ENCODE results near the gene SIAH1. TPM values are rescaled to one million over a fixed set of nuclear protein-coding genes. Genes with fewer than 3 reads are reported as not detected.

Gene SIAH1
- total RNA-seq, 1 experiment from 2014 or later: 18.6 TPM

DNA sequence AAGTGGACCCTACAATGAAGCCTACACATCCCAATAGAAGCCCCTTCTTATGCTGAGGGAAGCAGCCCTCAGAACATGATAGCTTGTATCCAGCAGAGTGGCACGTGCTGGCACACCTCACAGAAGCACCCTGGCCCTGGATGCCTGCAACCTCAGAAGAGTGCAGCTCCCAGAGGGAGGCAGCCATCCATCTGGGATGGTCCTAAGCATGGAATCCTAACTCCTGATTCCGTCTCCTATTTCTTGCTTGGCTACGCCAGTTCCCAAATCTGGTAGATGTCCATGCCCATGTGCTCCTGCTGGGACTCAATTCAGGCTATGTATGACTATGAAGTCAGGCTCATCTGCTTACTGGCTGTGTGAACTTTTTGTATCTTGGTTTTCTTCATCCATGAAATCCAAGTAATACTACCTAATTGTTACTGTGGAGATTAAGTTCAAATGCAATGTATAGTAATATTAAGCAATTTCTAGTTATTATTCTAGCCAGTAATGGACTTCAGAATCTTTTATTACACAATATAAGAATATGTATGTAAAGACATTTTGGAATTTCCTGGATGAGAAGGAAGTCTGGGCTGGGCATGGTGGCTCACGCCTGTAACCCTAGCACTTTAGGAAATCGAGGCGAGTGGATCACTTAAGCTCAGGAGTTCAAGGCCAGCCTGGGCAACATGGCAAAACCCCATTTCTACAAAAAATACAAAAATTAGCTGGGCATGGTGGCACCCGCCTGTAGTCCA is 32.4 kb downstream of the SIAH1 start:
- H3K4me1 ChIP-seq (replicated peaks; ENCODE audit: insufficient read depth): no peaks in the 10 kb centered on the region
- no peaks in the 10 kb centered on the region for H3K27me3 ChIP-seq (ENCODE audit: insufficient read depth, low read depth)
- no peak overlapping the region for H3K4me2 ChIP-seq
- no peak for DNase-seq
- TF ChIP-seq, protein P1, sequence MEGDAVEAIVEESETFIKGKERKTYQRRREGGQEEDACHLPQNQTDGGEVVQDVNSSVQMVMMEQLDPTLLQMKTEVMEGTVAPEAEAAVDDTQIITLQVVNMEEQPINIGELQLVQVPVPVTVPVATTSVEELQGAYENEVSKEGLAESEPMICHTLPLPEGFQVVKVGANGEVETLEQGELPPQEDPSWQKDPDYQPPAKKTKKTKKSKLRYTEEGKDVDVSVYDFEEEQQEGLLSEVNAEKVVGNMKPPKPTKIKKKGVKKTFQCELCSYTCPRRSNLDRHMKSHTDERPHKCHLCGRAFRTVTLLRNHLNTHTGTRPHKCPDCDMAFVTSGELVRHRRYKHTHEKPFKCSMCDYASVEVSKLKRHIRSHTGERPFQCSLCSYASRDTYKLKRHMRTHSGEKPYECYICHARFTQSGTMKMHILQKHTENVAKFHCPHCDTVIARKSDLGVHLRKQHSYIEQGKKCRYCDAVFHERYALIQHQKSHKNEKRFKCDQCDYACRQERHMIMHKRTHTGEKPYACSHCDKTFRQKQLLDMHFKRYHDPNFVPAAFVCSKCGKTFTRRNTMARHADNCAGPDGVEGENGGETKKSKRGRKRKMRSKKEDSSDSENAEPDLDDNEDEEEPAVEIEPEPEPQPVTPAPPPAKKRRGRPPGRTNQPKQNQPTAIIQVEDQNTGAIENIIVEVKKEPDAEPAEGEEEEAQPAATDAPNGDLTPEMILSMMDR (conservative IDR thresholded peaks at IDR 0.05): no peak
- no peak for TF ChIP-seq EZH2 (IDR thresholded peaks at IDR 0.05; ENCODE audit: low read depth)
- no peaks in the 10 kb centered on the region for H3K9me2 ChIP-seq (ENCODE audit: insufficient read depth)
- CTCF ChIA-PET: interaction anchor here (0.7 to 2.3 kb wide), 3 partner anchors 127 to 271 kb away, joined by 7 to 24 read pairs (median 22); no protein-coding TSS in a partner anchor
- H3K27ac ChIP-seq: no peak overlapping the region
- no peaks in the 10 kb centered on the region for H3K9me3 ChIP-seq (ENCODE audit: insufficient read depth, low read depth)
- peaks cover 23% of the 10 kb centered on the region; the same call in 1 of the 2 replicates for H3F3A ChIP-seq (ENCODE audit: insufficient read depth, low read depth)
- no peaks in the 10 kb centered on the region for H4K20me1 ChIP-seq (ENCODE audit: insufficient read depth)
- intact Hi-C loops (cut with micrococcal nuclease; ENCODE audit: unreplicated experiment): loop anchor here (1.0 to 5.0 kb wide), 4 partner anchors 104 to 277 kb away; no protein-coding TSS in a partner anchor
- POLR2A ChIA-PET (ENCODE audit: unreplicated experiment): interaction anchor here (0.7 kb wide), 1 partner anchor 16 kb away, joined by 6 read pairs; no protein-coding TSS in a partner anchor
- H2AFZ ChIP-seq: no peak overlapping the region
- no peak overlapping the region for H3K4me3 ChIP-seq
- no peaks in the 10 kb centered on the region for H3K79me2 ChIP-seq (ENCODE audit: low read depth)
- 0 out of 2 replicates have a peak, but pooled peaks cover 18% of the 10 kb centered on the region for H3K36me3 ChIP-seq (ENCODE audit: low read depth)
- BruUV-seq (replicated peaks): no TSS peak

DNA sequence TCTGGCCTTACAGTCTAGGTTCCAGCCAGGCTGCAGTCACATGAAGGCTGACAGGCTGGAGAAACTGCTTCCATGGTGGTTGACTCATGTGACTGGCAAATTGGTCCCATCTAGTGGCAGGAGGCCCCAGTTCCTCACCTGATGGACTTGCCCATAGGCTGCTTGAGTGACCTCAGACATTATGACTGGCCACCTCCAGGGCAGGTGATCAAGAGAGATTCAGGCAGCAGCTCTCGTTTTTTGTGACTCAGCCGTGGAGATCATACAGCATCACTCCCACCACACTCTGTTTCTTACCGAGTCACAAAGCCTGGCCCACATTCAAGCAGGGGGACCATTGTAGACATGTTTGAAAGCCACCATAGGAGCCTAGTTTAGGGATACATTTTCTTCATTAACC is 34.5 kb downstream of the SIAH1 start:
- peaks cover 11% of the 10 kb centered on the region; the same call in 1 of the 2 replicates for H3F3A ChIP-seq (ENCODE audit: insufficient read depth, low read depth)
- TF ChIP-seq, protein P1 (conservative IDR thresholded peaks at IDR 0.05): no peak
- TF ChIP-seq EZH2 (IDR thresholded peaks at IDR 0.05; ENCODE audit: low read depth): no peak
- no peaks in the 10 kb centered on the region for H3K9me3 ChIP-seq (ENCODE audit: insufficient read depth, low read depth)
- no peak overlapping the region for H3K4me3 ChIP-seq
- H3K36me3 ChIP-seq (ENCODE audit: low read depth): peaks cover 19% of the 10 kb centered on the region; the same call in 1 of the 2 replicates
- intact Hi-C loops (cut with micrococcal nuclease; ENCODE audit: unreplicated experiment): loop anchor here (5.0 kb wide), 1 partner anchor 107 kb away; no protein-coding TSS in a partner anchor
- H3K79me2 ChIP-seq (ENCODE audit: low read depth): no peaks in the 10 kb centered on the region
- H4K20me1 ChIP-seq (ENCODE audit: insufficient read depth): no peaks in the 10 kb centered on the region
- H3K4me2 ChIP-seq: no peak overlapping the region
- ChIA-PET CTCF (no interaction called here), POLR2A (ENCODE audit: unreplicated experiment) (no interaction called here)
- H3K27me3 ChIP-seq (ENCODE audit: insufficient read depth, low read depth): no peaks in the 10 kb centered on the region
- H3K9me2 ChIP-seq (ENCODE audit: insufficient read depth): no peaks in the 10 kb centered on the region
- H3K4me1 ChIP-seq (replicated peaks; ENCODE audit: insufficient read depth): no peaks in the 10 kb centered on the region
- no TSS peak for BruUV-seq (replicated peaks)
- H2AFZ ChIP-seq: no peak overlapping the region
- DNase-seq: no peak
- H3K27ac ChIP-seq: no peak overlapping the region

DNA sequence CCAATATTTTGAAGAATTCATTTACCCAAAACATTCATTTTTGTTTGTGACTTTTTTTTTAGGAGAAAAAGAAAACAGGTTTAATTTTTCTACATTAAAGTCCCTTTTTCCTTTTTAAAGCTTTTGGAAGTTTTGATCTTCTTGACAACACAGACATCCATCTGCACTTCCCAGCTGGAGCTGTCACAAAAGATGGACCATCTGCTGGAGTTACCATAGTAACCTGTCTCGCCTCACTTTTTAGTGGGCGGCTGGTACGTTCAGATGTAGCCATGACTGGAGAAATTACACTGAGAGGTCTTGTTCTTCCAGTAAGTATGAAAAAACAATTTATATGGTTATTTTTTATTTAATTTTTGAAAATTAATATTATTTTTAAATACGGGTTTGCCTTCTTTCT is 37.2 kb downstream of the SIAH1 start:
- POLR2A ChIA-PET (ENCODE audit: unreplicated experiment): no interaction called here

More for the DNA sequence above, 37.2 kb downstream of the SIAH1 start:
- Histone ChIP-seq H4K20me1 (ENCODE audit: insufficient read depth) (no peaks in the 10 kb centered on the region), H3K4me2 (no peak overlapping the region), H3K27ac (no peak overlapping the region), H3K4me1 (replicated peaks; ENCODE audit: insufficient read depth) (no peaks in the 10 kb centered on the region), H3K27me3 (ENCODE audit: insufficient read depth, low read depth) (no peaks in the 10 kb centered on the region), H2AFZ (no peak overlapping the region), H3K79me2 (ENCODE audit: low read depth) (no peaks in the 10 kb centered on the region), H3F3A (ENCODE audit: insufficient read depth, low read depth) (no peaks in the 10 kb centered on the region; the same call in 1 of the 2 replicates), H3K9me2 (ENCODE audit: insufficient read depth) (no peaks in the 10 kb centered on the region), H3K36me3 (ENCODE audit: low read depth) (peaks cover 19% of the 10 kb centered on the region; the same call in 1 of the 2 replicates), H3K4me3 (no peak overlapping the region), H3K9me3 (ENCODE audit: insufficient read depth, low read depth) (no peaks in the 10 kb centered on the region)
- DNase-seq: no peak
- no TSS peak for BruUV-seq (replicated peaks)
- intact Hi-C loops (cut with micrococcal nuclease; ENCODE audit: unreplicated experiment): no loop called here
- TF ChIP-seq EZH2 (IDR thresholded peaks at IDR 0.05; ENCODE audit: low read depth): no peak
- TF ChIP-seq, protein P1 (conservative IDR thresholded peaks at IDR 0.05): no peak
- CTCF ChIA-PET: no interaction called here

All from PC-9 (cell line).